SK-N-SH treated with all-trans-retinoic acid at 6 μM for 48 hours (cell line): ENCODE data around the gene ANKRD62.
"Not testable (repeated sequence)": the region's sequence is repeated elsewhere in the genome, so short reads cannot be mapped to it uniquely, and the experiment has no call there.

Experiments used
- ARNTL ChIP-seq: fragments of 450-650 bp; formaldehyde crosslinking; IDR thresholded peaks from 2 replicates; pipeline ENCODE4 v1.5.0; 2020; ENCODE audit warnings: low read depth, mild to moderate bottlenecking, moderate library complexity, borderline replicate concordance
- BACH2 ChIP-seq: fragments of 250-450 bp; sonication (Bioruptor Pico); IDR thresholded peaks from 2 replicates; pipeline ENCODE4 v1.9.0; 2021; ENCODE audit warnings: mild to moderate bottlenecking, borderline replicate concordance
- CREB5 ChIP-seq: fragments of 250-450 bp; sonication (Bioruptor Pico); IDR thresholded peaks from 2 replicates; pipeline ENCODE4 v1.5.1; 2020; ENCODE audit warnings: low read depth, mild to moderate bottlenecking, moderate library complexity
- ISL1 ChIP-seq: fragments of 250-450 bp; sonication (Bioruptor Pico); IDR thresholded peaks from 2 replicates; pipeline ENCODE4 v2.1.2; 2022; ENCODE audit warnings: mild to moderate bottlenecking, moderate library complexity
- PATZ1 ChIP-seq: fragments of 250-450 bp; sonication (Bioruptor Pico); IDR thresholded peaks from 2 replicates; pipeline ENCODE4 v1.8.0; 2020; ENCODE audit warnings: mild to moderate bottlenecking, moderate library complexity, borderline replicate concordance
- PPARA ChIP-seq: fragments of 250-450 bp; sonication (Bioruptor Pico); IDR thresholded peaks from 2 replicates; pipeline ENCODE4 v1.5.0; 2020; ENCODE audit warnings: mild to moderate bottlenecking, borderline replicate concordance
- ZC3H10 ChIP-seq: fragments of 250-450 bp; sonication (Bioruptor Pico); IDR thresholded peaks from 2 replicates; pipeline ENCODE4 v1.5.1; 2021; ENCODE audit warnings: mild to moderate bottlenecking, moderate library complexity
- TF ChIP-seq, protein P1 (sequence below): fragments of 250-450 bp; sonication (Bioruptor Pico); IDR thresholded peaks from 2 replicates; pipeline ENCODE4 v1.8.0; 2021; ENCODE audit warnings: low read depth, mild to moderate bottlenecking, moderate library complexity, borderline replicate concordance

- TF ChIP-seq CREB5 (CRISPR knock-in tag); PATZ1; PPARA (CRISPR knock-in tag); ZC3H10 (CRISPR knock-in tag); ARNTL (CRISPR knock-in tag); ISL1 (CRISPR knock-in tag); BACH2 (CRISPR knock-in tag): not testable (repeated sequence)
- TF ChIP-seq, protein P1, sequence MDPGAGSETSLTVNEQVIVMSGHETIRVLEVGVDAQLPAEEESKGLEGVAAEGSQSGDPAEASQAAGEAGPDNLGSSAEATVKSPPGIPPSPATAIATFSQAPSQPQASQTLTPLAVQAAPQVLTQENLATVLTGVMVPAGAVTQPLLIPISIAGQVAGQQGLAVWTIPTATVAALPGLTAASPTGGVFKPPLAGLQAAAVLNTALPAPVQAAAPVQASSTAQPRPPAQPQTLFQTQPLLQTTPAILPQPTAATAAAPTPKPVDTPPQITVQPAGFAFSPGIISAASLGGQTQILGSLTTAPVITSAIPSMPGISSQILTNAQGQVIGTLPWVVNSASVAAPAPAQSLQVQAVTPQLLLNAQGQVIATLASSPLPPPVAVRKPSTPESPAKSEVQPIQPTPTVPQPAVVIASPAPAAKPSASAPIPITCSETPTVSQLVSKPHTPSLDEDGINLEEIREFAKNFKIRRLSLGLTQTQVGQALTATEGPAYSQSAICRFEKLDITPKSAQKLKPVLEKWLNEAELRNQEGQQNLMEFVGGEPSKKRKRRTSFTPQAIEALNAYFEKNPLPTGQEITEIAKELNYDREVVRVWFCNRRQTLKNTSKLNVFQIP, result not testable (repeated sequence)
These were observed 45.2 kb downstream of the ANKRD62 start for GRCh38 chr18:12138831-12139230.
